Natural killer cell (primary cell): ENCODE results near the gene AVPI1. TPM values are rescaled to one million over a fixed set of nuclear protein-coding genes. Genes with fewer than 3 reads are reported as not detected.

Experiments used
- ATAC-seq, 3 donors: fragments of 150-1000 bp in 2 of 3; fragments of 200-7000 bp in 1 of 3; cut with Tn5 transposase; 1 replicate in 1 of 3; 2 replicates in 2 of 3; pipeline ENCODE4 v1.10.0; 2021; ENCODE audit warnings: mild to moderate bottlenecking in 2 of 3, moderate library complexity in 2 of 3
- DNase-seq, 2 donors: peaks; one replicate each; pipeline versions ENCODE4 v3.0.0 to v3.0.0-alpha.2; 2013 to 2021; ENCODE audit warnings: mixed read lengths in 1 of 2
- H3K27ac ChIP-seq: one replicate; pipeline ENCODE4 v1.5.1; 2013; ENCODE audit warnings: mild to moderate bottlenecking, low read length
- H3K27me3 ChIP-seq: one replicate; pipeline ENCODE4 v1.6.1; 2013; ENCODE audit warnings: low read length; ENCODE audit not compliant: control insufficient read depth, insufficient read depth
- H3K36me3 ChIP-seq: one replicate; pipeline ENCODE4 v1.6.1; 2013; ENCODE audit warnings: low read length; ENCODE audit not compliant: control insufficient read depth, insufficient read depth
- H3K4me1 ChIP-seq: one replicate; pipeline ENCODE4 v1.6.1; 2013; ENCODE audit warnings: low read length; ENCODE audit not compliant: control insufficient read depth, insufficient read depth
- H3K4me3 ChIP-seq: one replicate; pipeline ENCODE4 v1.5.1; 2013; ENCODE audit warnings: low read length
- H3K9me3 ChIP-seq: one replicate; pipeline ENCODE4 v1.6.1; 2013; ENCODE audit warnings: low read length; ENCODE audit not compliant: control insufficient read depth, insufficient read depth
- H3K27ac Mint-ChIP-seq, 2 donors: one replicate each; pipeline ENCODE4 v1.8.0; 2022; ENCODE audit warnings: mild to moderate bottlenecking in 2 of 2, mixed read lengths in 2 of 2, moderate library complexity in 1 of 2
- H3K27me3 Mint-ChIP-seq, 2 donors: one replicate each; pipeline ENCODE4 v1.8.0; 2022; ENCODE audit warnings: low read depth in 2 of 2, mixed read lengths in 2 of 2
- H3K36me3 Mint-ChIP-seq: one replicate; pipeline ENCODE4 v1.8.0; 2022; ENCODE audit warnings: mixed read lengths
- H3K4me1 Mint-ChIP-seq, 2 donors: one replicate each; pipeline ENCODE4 v1.8.0; 2022; ENCODE audit warnings: mixed read lengths in 2 of 2
- H3K4me3 Mint-ChIP-seq: one replicate; pipeline ENCODE4 v1.8.0; 2022; ENCODE audit warnings: mild to moderate bottlenecking, moderate library complexity, mixed read lengths
- H3K9me3 Mint-ChIP-seq, 2 donors: one replicate each; pipeline ENCODE4 v1.8.0; 2022; ENCODE audit warnings: mixed read lengths in 2 of 2
- WGBS: methylation state at CpG from one replicate; pipeline ENCODE4 v1.1.7; 2013; ENCODE audit warnings: missing lambda C conversion rate; ENCODE audit not compliant: insufficient coverage; 5-methylcytosine and 5-hydroxymethylcytosine counted together
- intact Hi-C: fragments of 100-400 bp; cut with micrococcal nuclease; formaldehyde crosslinking; loops from one replicate; pipeline ENCODE4 v1.14.2; 2022
- total RNA-seq, 4 donors: library from RNA; stranded (reverse); fragments of 120-200 nt in 1 of 4; gene quantifications; one replicate each; pipeline versions ENCODE4 v1.2.3 to v1.2.4, GENCODE V29; 2013 to 2022
- TF ChIP-seq, protein P1 (sequence below): fragments of 200-600 bp; IDR thresholded peaks from one replicate; pipeline ENCODE4 v1.8.0; 2022; ENCODE audit warnings: antibody characterized with exemption

The AVPI1 gene
- total RNA-seq, 3 donors from 2014 or later (not counting 1 experiment from before 2014, with no cell fraction given), result 6.1 to 8.4 (median 6.8) TPM

DNA sequence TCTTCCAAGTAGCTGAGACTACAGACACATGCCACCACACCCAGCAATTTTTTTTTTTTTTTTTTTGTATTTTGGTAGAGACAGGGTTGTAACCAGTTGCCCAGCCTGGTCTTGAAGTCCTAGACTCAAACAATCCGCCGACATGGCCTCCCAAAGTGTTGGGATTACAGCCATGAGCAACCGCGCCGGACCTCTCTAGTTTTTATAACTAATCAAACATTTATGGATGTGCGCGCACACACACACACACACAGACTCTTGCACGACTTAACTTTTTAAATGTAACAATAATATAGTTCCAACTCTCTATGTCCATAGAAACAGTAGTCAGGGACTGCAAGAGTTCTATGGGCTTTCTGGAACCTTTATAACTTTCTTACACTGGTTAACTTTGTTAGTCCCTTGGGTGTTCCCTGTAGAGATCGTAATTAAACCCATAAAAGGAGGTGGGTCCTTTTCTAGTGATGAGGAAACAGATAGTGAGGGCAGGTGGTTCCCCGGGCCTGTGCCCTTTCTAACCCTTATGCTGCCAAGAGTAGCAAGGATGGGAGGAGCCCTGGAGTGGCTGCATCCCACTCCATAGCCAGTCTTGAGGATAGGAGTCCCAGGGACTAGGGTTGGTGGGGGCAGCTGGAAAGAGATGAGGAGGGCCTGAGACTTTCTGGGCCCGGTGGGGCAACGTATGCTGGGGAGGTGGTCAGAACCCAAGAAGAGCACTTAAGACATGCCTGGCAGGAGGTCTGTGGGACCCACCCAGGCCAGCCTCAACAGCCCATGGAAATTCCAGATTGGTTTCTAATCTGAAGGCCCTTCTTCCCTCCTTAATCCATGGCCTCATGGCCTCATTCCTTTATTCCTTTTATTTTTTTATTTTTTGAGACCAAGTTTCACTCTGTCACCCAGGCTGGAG, 35.1 kb upstream of the AVPI1 start:
- no peak for DNase-seq
- H3K4me3 Mint-ChIP-seq, result no peak overlapping the region
- Histone ChIP-seq H3K4me3 (no peak overlapping the region), H3K4me1 (no peaks in the 10 kb centered on the region), H3K27ac (no peak overlapping the region), H3K36me3 (no peaks in the 10 kb centered on the region), H3K9me3 (no peaks in the 10 kb centered on the region), H3K27me3 (no peaks in the 10 kb centered on the region)
- no peaks in the 10 kb centered on the region for H3K9me3 Mint-ChIP-seq
- H3K27ac Mint-ChIP-seq, result no peak overlapping the region
- ATAC-seq, result no peak
- intact Hi-C loops, result no loop called here
- H3K4me1 Mint-ChIP-seq, result peaks cover 0 to 5% of the 10 kb centered on the region in 2 donors
- WGBS, result 90% methylated on average over 12 of the region's 12 CpGs
- H3K27me3 Mint-ChIP-seq, result peaks cover 19 to 20% of the 10 kb centered on the region in 2 donors
- no peaks in the 10 kb centered on the region for H3K36me3 Mint-ChIP-seq
- TF ChIP-seq, protein P1, sequence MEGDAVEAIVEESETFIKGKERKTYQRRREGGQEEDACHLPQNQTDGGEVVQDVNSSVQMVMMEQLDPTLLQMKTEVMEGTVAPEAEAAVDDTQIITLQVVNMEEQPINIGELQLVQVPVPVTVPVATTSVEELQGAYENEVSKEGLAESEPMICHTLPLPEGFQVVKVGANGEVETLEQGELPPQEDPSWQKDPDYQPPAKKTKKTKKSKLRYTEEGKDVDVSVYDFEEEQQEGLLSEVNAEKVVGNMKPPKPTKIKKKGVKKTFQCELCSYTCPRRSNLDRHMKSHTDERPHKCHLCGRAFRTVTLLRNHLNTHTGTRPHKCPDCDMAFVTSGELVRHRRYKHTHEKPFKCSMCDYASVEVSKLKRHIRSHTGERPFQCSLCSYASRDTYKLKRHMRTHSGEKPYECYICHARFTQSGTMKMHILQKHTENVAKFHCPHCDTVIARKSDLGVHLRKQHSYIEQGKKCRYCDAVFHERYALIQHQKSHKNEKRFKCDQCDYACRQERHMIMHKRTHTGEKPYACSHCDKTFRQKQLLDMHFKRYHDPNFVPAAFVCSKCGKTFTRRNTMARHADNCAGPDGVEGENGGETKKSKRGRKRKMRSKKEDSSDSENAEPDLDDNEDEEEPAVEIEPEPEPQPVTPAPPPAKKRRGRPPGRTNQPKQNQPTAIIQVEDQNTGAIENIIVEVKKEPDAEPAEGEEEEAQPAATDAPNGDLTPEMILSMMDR, result no peak

DNA sequence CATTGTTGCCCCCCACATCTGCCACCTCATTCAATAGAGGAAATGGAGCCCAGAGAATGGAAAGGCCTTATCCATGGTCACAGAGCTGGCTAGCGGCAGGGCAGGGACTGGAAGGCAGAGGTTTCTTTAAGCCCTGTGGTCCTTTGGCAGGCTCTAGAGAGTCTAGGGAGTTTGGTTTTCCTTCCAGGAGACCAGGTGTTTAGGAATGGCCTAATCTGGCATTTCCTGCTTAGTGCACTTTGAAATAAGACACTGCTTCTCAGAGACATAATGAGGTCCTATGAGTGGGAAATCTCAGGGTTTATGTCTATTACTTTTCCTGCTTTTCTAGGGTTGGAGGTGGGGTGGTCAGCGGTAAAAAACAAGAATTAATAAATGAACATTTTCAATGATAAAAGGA, 32.6 kb upstream of the AVPI1 start:
- Histone ChIP-seq H3K4me3 (no peak overlapping the region), H3K4me1 (peaks cover 3% of the 10 kb centered on the region), H3K27ac (no peak overlapping the region), H3K27me3 (no peaks in the 10 kb centered on the region), H3K9me3 (no peaks in the 10 kb centered on the region), H3K36me3 (no peaks in the 10 kb centered on the region)
- ATAC-seq (no peak), DNase-seq (no peak)
- H3K27me3 Mint-ChIP-seq, result peaks cover 17 to 22% of the 10 kb centered on the region in 2 donors
- no peaks in the 10 kb centered on the region for H3K9me3 Mint-ChIP-seq
- TF ChIP-seq, protein P1, result no peak
- no peaks in the 10 kb centered on the region for H3K36me3 Mint-ChIP-seq
- no peak overlapping the region for H3K27ac Mint-ChIP-seq
- WGBS, result 97% methylated on average over 2 of the region's 2 CpGs
- intact Hi-C loops, result no loop called here
- peaks cover 0 to 9% of the 10 kb centered on the region in 2 donors for H3K4me1 Mint-ChIP-seq
- no peak overlapping the region for H3K4me3 Mint-ChIP-seq

DNA sequence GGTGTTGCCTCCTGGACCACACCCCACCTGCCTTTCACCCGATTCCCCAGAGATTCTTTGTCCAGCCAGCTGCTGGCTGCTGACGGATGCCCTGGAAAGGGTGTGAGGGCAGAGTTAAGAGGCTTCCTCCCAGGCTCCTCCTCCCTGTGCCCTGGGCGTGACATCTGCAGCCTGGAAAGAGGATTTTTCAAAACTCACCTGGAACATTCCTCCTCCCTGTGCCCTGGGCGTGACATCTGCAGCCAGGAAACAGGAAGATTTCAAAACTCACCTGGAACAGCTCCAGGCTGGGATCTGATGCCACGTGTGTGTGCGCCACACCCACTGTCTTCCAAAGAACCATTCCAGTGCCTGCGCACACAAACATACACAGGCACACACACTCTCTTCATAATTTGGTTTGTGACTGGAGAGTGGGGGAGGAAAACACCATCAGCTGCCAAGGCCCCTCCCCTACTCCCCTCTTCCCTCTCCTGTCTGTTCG, 31.7 kb upstream of the AVPI1 start:
- no peak for ATAC-seq

More for the DNA sequence above, 31.7 kb upstream of the AVPI1 start:
- Histone ChIP-seq H3K27me3 (no peaks in the 10 kb centered on the region), H3K4me1 (peaks cover 7% of the 10 kb centered on the region), H3K9me3 (no peaks in the 10 kb centered on the region), H3K4me3 (no peak overlapping the region), H3K27ac (no peak overlapping the region), H3K36me3 (no peaks in the 10 kb centered on the region)
- TF ChIP-seq, protein P1, result no peak
- Mint-ChIP-seq H3K36me3 (no peaks in the 10 kb centered on the region), H3K4me1 (peaks cover 8 to 18% of the 10 kb centered on the region in 2 donors), H3K9me3 (no peaks in the 10 kb centered on the region), H3K4me3 (no peak overlapping the region), H3K27ac (no peak overlapping the region), H3K27me3 (peaks cover 17 to 26% of the 10 kb centered on the region in 2 donors)
- intact Hi-C loops, result no loop called here
- DNase-seq, result no peak
- WGBS, result 71% methylated on average over 6 of the region's 8 CpGs
